IMR-90 (cell line): ENCODE measurements around the gene CCDC122.

Experiments used
- POLR2A ChIP-seq: IDR thresholded peaks from 2 replicates; pipeline ENCODE4 v1.6.1; 2012; ENCODE audit warnings: mild to moderate bottlenecking, low read depth, low read length
- TF ChIP-seq, protein P1 (sequence below): conservative IDR thresholded peaks from 2 replicates; pipeline ENCODE4 v1.5.1; 2012; ENCODE audit warnings: mild to moderate bottlenecking, low read depth, low read length, improper control_type of control experiment

DNA sequence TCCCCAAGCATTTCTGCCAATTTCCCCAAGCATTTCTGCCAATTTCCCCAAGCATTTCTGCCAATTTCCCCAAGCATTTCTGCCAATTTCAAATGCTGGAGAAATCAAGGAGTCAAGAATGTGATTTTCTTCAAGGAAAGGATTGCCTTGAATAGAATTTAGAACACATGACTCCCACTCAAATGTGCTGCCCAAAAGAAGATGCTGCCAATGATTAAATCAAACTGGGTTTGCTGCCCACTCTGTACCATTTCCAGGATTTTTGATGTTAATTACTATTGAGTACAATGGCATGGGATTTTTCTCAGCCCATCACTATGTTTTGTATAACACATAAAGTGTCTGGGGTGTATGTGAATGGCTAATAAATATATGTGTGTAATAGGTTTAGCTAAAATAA lies 70.9 kb downstream of the CCDC122 start:
- TF ChIP-seq POLR2A, result no peak
- TF ChIP-seq, protein P1, sequence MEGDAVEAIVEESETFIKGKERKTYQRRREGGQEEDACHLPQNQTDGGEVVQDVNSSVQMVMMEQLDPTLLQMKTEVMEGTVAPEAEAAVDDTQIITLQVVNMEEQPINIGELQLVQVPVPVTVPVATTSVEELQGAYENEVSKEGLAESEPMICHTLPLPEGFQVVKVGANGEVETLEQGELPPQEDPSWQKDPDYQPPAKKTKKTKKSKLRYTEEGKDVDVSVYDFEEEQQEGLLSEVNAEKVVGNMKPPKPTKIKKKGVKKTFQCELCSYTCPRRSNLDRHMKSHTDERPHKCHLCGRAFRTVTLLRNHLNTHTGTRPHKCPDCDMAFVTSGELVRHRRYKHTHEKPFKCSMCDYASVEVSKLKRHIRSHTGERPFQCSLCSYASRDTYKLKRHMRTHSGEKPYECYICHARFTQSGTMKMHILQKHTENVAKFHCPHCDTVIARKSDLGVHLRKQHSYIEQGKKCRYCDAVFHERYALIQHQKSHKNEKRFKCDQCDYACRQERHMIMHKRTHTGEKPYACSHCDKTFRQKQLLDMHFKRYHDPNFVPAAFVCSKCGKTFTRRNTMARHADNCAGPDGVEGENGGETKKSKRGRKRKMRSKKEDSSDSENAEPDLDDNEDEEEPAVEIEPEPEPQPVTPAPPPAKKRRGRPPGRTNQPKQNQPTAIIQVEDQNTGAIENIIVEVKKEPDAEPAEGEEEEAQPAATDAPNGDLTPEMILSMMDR, result no peak
